COR-L47 (cell line): ENCODE measurements around the gene CPLX4.

Experiments used
- DNase-seq: peaks from one replicate; lab custom pipeline; 2025; lab: John Stamatoyannopoulos, UW

CPLX4 gene

DNA sequence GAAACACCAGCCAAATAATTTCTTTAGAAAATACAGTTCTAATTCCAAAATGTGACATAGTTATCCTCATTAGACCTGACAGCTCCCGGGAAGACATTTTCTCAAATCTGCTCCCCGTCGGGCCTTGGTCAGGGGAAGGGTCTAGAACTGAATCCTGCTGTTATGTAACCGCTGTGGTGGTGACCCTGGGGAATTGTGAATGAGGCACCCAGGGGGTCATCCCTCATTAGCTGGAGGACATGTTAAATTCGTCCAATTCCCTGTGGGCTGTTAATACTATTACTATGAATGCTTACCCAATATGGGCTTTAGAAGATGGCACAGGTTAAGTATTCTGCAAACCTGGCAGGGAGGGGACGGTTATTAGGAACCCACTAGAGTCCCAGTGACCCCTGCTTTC, 11.8 kb downstream of the CPLX4 start:
- no peak for DNase-seq

DNA sequence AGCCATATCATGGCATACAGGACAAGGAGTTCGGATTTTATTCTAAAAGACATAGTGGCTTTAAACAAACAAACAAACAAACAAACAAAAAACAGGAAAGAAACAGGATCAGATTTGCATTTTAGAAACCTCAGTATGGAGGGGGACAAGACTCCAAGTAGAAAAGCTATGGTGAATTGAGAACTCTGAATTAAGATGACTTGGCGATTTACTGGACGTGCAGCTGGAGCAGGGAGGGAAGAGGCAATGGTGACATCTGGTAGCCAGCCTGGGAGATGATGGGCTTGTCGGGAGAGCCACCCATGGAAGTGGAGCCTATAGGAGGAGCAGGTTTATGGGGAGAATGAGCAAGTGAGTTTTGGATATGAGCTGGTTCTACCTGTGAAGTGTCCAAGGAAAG, 13.2 kb downstream of the CPLX4 start:
- no peak for DNase-seq

DNA sequence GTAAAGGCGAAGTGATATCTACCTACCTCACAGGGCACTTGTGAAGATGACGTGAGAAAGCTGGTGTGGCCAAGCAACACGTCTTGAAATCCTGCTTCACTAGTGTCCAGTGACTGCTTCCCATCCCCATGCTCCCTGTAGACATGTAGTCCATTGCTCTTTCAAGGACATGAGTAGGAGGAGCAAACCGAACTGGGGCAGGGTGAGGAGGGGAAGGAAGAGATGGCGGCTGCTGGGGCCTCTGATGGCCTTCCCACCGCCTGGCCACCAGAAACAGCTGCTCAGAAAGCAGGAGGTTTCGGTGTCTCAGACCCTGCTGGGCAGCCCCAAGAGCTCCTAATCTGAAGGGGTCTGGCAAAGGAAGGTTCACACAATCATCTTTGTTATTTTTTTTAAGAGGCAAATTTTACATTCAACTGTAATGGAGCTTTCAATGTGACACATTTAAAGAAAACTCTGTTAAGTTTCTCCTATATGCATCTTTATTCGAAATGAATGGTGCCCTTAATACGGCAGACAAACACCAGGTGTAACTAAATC, 14.7 kb downstream of the CPLX4 start:
- DNase-seq = no peak

DNA sequence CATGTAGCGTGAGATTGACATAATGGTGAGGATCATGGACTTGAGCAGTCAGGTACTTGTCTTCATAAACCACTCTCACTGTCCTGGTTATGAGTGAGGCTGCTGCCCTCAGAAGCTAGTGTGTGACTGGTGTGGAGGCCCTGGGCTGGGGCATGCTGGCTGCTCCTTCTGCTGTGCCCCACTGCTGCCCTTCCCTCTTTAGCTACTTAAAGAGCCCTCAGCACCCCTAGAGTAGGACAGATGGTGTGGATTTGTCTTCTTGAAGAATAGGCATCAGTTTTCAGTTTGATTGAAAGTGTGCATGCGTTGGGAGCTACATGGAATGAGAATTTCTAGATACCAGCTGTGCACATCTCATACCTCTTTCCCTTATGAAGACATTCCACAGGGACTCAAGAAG, 15.4 kb downstream of the CPLX4 start:
- DNase-seq = no peak

DNA sequence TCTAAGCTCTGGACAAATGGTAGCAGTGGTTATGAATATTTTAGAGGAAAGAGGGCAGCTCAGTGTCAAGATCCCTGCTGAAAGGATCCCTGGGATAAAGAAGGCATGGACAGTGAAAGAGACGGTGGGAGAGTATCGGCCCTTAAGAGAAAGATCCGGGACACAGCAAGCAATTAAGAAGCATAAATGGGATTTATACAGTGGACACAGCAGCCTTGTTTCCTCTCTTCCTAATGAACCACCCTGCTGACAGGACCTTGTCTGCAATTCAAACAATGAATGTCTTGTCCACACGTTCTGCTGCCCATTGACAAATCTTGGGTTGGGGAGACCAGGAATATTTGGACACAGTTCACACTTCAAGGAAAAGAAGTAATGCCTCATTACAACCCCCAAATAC, 16.5 kb downstream of the CPLX4 start:
- no peak for DNase-seq

DNA sequence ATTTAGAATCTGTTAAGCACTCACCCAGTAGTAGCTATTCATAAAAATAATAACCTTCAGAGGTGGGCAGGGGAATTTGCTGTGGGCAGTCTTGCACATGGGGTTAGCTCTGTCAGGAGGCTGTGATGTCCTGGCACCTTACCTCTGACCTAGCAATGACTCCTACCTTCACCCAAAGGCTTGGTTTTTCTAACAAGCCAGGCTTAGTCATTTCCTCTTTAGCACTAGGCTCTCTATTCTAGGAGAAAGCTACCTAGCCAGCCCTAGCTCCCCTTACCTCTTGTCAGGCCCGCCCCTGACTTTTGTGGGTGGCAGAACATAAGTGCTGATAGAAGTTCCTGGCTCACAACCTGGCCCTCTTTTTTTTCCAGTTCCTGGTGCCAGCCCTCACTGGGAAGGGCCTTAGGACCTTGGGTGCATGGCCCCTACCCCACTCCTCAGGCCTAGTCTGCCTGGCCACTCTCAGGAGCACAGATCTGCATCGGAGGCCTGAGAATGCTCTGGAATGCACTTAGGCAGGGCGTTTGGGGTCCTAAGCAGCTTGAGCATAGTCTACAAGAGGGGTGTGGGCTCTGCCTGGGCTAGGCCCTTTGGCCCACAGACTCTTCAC, 17.7 kb downstream of the CPLX4 start:
- no peak for DNase-seq

DNA sequence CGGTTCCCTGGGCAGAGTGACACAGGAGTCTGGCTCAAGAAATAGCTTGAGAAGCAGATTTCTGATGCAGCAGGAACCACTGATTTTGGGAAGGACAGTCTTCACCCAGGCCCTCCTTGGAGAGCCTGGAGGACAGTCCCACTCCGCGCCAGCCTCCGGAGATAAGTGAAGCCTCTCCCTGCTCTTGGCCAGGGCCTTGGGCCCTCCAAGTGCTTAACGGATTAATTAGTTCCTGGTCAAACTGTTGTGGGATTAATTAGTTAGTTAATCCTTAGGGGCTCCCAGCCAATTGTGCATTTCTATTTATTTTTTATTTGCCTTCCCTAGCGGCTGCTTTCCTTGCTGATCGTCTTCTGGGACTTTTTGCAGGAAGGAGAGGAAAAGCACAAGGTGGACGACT, 19.6 kb downstream of the CPLX4 start:
- DNase-seq = no peak

DNA sequence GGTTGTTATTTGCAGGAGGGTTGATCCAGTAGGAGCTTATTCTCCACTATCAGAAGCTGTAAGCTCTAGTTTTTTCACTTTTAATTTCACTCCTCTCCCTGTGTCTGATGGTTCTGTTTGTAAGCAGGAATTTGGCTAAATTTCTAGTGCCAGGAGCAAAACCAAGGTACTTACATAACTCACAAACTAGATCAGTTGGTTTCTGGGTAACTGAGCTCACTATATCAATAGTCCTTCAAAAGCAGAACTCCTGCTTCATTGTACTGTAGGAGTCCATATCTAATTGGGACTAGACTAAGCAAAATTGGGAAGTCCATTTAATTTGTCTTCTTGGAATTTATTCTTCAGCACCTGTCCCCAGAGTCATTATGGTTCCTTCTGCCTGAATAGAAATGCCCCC, 25.1 kb downstream of the CPLX4 start:
- DNase-seq = no peak

DNA sequence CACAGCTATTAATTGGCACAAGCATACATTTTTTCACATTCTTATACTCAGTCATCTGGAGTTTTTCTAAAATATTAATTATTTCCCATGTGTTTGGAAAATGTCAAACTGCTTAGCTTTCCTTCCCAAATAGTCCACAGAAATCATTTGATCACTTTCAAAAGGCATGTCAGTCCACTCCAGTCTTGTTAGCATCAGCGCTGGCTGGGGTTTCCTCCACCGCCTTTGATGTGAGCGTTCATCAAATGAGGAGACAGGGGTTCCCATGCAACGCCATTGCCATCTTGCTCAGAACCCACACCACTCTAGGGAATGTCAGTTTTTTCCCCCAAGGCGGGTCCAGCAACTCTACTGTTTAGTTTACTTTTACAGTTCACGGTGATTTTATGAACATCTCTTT, 32.1 kb downstream of the CPLX4 start:
- no peak for DNase-seq

DNA sequence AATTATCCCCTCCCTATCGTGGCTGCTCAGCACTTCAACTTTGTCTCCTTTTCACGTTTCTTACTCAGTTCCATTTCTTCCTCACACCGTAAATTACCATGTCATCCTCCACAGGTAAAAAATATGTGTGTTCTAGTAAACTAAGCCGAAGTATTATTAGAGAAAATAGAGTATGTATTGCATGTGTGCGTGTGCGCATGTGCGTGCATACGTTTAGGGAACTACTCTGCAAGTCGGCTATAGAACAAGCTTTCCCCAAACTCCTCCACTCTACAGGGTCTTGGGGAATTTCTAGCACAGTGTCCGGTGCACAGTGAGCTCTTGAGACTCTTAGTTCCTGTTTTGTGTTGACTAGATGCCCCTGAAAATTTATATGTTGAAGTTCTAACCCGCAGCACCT, 36.1 kb downstream of the CPLX4 start:
- no peak for DNase-seq

DNA sequence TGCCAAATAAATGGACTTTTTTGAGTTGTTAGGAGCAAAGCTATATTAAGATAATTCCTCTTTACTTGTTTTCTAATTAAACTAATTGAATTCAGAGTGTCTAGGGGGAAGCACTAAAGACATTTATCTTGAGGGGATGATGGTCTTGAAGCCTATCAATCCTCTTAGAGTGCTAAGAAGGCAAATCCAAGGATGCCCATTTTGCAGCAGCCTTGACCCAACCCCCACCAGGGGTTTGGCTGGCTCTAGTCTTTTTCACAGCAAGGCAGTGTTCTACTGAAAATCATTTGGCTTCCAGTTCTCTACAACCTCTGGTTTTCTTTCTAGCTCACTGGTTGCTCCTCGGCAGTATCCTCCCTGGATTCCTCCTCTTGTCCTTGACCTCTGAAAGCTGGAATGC, 38.7 kb downstream of the CPLX4 start:
- DNase-seq = no peak

DNA sequence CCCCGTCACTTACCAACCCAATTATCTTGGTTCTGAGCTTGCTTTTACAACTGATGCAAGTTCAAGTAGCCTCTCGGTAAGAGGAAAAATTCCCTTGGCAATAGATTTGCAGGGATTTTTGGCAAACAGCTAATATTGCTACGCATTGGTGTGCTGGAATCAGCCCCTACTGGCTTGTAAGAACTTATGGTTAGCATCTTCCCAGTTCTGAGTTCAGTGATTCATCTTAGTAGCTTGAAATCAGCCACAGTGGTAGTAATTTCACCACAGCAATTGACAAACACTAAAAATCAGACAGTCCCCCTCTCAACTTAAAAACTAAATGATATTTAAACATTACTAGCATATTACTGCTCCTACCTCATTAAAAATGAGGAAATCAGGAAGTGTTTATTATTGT, 39.3 kb downstream of the CPLX4 start:
- DNase-seq = no peak

DNA sequence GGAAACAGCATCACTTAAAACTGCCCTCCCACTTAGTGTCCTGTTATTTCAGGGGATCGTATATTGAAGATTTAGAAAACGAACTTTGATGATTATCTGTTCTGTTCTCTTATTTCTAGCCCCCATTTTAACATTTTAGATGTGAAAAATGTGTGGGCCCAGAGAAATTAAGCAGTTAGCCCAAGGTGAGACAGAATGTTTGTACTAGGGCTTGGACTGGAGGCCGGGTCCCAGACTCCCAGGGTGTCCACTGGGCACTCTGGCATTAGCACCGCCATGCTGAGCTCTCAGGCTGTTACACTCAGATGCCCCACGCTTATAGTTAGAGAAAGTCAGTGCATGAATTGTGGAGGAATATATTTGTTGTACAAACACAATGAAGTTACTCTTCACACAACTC, 39.7 kb downstream of the CPLX4 start:
- DNase-seq = no peak

DNA sequence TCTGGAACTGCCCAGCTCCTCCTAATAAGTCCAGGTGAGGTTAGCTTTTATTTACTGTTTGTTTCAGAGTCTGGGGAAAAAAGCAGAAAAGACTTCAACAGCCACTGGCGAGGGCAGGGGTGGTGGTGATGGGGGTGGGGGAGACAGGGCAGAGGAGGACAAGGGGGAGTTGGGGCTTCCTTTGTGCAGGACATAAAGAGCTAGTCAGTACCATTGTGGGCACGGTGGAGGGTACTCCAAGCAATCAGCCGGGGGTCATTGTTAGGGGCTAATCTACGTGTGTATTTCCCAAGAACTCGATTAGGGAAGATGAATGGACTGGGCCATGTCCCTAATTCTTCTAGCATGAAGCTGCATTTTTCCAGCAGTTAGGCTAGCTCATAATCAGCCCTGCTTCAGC, 42.4 kb downstream of the CPLX4 start:
- no peak for DNase-seq

DNA sequence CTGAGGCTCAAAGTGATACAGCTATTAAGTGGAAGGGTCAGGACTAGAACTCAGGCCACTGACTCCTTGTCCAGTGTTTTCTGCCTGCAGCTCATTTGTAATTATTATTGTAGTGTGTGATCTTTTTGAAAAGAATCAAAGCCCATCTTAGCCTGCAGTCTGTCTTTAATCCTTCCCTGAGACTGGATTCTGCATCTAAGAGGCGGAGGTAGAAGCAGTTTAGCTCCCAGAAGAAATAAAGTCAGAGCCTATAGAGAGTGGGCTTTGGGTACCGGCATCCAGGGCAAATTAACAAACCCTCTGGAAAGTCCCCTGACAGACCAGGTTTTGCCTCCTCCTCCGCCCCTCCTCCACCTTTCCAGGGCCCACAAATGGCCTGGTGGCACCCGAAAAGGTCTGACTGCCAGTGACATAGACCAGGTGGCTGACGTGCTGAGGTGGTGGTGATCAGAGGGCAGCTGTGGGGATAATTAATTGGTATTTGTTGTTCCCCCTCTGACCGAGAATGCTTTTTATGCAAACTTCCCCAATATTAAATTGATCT, 43.0 kb downstream of the CPLX4 start:
- no peak for DNase-seq

DNA sequence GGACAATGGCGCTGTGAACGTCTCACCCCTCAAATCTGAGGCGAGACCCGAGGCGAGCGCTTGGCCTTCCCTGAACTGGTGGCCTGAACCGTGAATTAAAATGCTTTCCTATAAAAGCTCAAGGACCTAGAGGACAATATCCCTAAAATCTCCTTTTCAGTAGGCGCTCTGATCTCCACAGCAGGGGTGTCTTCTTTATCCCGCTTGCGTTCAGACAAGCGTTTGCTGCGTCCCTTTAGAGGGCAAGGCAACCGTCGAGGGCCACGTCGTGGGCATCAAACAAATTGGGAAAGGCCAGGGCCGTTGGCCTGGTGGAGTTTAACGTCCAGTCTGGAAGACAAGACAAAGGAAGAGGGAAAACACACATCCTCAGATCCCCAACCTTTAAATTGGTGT, 43.9 kb downstream of the CPLX4 start:
- no peak for DNase-seq

DNA sequence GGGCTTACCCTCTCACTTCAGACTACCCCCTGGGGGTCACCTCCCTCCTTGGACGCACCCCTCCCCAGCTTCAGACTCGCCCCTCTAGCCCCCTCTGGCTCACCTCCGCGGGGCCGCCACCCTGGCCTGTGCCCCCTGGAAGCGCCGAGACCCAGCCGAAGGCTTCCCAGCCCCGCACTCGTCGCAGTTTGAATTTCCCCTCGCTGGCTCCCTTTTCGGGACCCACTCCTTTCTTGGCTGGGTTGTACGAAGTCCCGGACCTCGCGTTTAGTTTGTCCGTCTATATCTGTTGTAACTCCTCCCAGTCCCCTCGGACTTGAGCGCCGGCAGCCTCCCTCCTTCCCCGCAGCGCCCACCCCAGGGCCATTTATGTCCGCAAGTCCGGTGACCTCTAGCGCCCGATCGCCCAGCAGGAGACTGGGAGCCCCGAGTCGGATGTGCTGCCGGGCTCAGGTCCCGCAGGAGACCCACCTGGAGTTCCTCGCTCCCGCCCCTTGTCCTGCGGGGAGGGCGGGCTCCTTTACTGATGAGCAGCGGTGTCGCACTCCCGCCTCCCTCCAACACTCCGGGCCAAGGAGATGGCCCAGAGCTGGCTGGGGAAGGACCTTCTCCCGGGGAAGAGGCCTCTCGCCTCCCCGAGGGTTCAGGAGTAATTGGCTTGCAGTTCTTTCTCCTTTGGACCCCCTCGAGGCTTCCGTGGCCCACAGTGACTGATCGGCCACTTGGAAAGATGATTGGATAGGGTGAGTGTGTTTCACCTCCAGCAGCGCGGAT, 44.5 kb downstream of the CPLX4 start:
- DNase-seq = no peak

DNA sequence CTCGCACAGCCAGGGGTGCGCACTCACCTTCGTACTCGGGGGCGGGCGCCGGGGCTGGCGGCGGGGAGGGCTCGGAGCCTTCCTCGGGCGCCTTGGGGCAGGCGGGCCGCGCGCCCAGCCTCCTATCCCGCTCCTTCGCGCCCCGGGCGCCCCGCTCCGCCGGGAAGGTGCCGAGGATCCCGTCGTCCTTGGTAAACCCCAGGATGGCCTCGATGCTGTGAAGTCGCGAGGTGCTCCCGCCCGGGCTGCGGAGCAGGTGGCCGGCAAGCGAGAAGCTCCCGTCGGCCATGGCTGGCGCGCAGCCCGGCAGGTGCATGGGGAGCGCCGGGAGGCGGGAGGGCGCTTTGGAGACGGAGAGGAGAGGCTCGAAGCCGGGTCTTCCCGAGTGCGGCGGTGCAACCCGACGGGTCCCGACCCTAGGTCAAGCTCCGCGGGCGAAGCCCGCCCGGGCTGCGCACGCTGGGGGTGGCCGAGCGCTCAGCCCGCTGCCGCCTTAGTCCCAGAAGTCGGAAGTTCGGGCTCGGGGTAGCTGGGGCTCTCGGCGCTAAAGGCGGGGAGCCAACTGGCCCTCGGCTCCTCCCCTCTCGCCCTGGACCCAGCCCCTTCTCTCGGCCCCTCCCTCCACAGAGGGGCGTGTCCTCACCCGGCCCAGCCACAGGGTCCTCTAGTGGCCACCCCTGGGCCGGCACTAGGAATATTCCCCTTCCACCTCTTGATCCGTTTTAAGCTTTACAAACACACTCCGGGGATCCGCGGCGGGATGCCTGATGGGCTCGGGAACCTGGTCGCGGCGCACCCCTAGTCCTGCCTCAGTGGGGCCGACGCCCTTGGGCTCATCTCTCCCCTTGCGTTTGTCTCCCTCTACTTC, 45.3 kb downstream of the CPLX4 start, which contains the start of gene RAX:
Gene RAX, minus strand, starts transcription at position 564 of the 868 bp plus-strand sequence. Its CDS starts 248 bp downstream, at position 316.
- no peak for DNase-seq

DNA sequence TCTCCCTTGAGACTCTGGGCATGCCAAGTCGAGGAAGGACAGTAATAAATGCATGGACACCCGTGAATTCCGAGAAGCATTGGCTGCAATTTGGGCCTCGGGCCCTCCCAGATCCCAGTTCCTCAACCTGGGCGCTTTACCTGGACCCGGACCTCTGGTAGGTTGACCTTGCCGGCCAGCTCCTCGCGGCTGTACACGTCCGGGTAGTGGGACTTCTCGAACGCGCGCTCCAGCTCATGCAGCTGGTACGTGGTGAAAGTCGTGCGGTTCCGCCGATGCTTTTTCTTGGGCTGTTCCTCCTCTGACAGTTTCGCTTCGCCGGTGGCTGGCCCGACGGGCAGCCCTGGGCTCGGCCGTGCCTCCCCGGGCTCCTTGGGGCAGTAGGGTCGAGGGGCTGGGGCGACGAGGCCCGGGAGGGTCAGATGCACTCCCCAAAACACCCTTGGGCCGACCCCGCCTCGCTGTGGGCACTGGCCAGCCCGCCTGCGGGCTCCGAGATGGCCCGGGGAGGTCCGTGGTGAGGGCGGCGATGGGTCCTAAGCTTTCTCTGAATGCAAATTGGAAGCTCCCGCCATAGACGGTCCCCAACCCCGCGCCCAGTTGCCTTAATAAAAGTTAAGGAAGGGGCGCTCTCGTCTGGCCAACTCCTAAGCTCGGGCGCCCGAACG, 46.1 kb downstream of the CPLX4 start:
- no peak for DNase-seq

DNA sequence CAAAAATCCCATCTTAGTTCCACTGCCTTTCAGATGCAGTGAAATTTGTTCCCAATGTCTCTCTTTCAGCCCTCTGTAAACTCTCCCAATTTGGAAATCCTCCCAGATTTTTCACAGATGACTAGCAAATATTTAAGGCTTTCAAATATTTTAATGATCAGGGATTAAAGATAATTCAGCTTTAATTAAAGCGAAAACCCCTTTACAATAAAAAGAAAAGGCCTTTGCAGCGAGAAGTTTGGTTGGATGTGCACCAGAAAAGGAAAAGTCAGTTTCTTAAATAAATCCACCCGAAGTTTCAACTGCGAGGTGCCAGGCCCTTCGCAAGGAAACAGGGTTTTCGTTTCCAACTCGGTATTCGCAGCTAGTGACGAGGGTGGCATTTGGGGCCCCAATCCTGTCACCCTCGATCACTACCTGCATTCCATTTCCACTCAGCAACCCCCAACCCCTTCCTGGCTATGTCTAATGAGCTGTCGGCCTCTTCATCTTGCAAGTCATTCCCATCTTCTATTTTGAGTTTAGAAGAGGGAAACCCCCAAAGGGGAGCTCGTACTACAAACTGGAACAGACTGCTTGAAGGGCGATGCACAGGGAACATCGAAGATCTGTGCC, 46.7 kb downstream of the CPLX4 start:
- no peak for DNase-seq

DNA sequence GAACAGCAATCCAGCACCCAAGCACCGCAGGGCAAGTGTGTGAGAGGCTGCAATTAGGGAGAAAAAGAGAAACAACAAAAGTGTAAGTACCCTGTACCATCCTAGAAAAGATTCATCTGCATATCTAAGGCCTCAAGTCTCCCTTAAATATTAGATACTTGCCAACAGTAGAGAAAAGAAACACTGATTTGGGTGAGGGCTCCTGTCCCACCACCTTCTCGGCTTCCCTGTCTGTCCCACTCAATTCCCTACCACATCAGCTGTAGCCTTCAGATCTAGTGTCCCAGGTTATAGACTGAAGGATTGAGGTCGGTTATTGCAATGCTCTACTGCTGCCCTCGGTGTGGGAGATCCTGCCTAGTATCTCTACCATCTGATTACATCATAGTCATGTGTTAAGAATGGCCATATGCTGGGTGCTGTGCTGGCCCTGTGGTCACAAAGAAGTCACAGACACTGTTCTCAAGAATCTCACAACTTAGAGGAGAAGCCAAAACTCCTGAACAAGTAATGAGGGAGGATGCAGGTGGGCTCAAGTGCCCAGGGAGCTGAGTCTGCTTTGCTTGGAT, 47.7 kb downstream of the CPLX4 start:
- DNase-seq = no peak
